NAMALWA (cell line): ENCODE data around the gene EGFR.
A peak's percentile ranks its signal among the peaks of the same experiment; 100 is the strongest.

Experiments used
- DNase-seq: peaks from one replicate; pipeline ENCODE4 v3.0.0-alpha.2; 2015; ENCODE audit warnings: low spot score

Gene EGFR

DNA sequence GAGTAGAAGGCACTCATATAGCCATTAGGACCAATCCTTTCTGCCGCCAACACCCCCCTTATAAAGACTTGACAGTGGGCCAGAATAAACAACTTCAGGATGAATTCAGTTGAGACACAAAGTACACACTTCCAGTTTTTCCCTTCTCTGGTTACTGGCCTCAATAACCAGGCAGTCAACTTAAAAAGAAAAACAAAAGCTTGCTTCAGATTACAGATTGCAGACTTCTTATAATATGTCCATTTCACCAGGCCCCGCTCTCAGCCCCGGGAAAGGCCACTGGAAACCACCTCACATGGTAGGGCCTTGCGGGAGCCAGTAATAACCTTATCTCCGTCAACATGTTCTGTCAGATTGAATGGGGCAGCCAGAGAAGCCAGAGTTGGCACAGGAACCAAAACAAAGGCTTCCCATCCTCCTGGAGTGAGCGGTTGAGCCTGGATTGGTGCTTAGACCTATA is 108.8 kb downstream of the EGFR start:
- no peak for DNase-seq

DNA sequence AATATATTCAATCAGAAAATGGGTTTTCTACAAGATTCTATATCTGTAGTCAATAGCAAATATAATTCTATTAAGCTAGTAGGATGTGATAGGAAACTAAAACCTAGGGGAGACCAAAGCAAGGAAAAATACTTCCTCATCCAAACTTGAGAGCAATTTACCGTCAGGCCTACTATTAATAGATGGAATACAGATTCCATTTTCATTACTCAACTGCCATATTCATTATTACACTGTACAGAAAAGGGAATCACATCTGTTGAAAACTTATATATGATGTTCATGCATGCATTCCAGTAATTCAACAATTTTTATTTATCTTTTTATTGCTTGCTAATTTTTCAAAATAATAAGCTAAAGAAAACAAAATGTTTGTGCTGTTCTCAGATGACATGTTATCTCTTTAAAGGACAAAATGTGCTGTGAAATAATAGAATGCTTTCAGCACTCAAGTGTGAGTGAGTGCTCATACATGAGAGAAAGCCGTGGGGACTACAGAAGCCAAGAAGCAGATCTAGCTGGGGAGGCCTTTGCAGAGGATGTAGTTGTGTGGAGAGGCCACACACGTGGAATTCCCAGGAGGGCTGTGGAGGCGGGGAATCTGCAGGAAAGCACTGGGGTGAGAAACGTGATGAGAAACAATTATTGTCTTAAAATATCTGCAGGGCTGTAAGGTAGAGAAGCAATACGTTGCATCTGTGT is 110.0 kb downstream of the EGFR start:
- no peak for DNase-seq

DNA sequence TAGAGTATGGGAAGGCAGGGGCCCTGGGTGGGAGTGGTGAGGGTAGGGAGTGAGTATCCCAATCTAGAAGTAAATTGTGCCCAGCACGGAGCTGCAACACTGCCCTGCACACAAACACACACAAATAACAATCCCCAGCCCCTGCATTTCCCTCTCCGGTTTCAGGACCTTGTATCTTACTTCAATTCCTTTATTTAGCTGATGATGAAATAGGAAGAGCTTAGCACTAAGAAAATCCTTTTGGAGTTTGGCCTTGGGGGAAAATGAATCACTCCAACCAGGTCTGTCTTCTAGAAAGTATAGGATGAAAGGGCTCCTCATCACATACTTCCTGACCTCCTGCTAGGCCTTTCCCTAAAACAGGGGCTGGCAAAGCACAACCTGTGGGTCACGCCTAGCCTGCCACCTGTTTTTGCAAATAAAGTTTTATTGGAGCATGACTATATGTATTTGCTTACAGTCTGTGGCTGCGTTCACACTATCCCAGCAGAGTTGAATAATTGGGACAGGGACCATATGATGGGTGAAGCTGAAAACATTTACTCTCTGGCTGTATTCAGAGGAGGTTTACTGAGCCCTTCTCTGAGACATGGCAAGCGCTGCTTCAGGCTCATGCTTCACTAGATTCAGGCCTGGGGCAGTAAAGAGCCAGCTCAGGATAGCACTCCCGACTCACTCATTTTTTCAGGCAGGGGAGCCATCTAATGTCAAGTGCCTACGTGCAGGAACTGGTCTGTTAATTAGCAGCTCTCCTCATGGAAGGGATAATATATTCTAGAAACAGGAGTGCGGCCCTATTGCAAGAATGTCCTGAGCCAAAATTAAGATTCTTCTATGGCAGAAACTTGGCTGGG is 111.0 kb downstream of the EGFR start:
- no peak for DNase-seq

DNA sequence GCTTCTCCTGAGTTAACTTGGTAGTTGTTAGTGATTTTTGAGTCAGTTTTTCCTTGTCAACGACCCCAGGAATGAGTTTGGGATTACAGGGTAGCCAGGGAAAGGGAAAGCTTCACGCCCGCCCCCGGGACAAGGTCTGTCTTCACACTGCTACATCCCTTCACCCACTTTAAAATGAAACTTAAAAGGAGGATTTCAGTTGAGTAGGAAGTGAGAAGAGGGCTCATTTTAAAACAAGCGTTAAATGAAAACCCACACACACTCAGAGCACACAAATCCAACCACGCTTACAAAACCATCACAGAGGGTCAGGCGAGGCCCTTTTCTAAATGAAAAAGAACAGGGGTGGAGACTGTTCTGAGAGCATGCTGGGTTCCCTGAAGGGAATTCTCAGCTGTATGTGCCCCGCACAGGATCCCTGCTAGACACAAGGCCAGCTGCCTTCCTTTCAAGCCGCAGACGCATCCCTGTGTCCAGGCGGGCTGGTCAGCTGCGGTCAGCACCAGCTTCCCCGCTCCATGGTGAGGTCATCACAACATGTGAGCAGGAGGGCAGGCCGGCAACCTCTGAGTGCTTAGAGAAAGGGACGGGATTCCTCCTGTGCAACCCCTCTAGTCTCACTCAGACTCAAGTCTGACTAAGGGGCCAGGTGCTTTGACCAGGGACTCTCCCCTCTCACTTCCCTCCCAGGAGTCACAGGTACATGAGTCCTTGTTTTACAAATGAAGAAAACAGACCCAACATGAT is 111.8 kb downstream of the EGFR start:
- no peak for DNase-seq

DNA sequence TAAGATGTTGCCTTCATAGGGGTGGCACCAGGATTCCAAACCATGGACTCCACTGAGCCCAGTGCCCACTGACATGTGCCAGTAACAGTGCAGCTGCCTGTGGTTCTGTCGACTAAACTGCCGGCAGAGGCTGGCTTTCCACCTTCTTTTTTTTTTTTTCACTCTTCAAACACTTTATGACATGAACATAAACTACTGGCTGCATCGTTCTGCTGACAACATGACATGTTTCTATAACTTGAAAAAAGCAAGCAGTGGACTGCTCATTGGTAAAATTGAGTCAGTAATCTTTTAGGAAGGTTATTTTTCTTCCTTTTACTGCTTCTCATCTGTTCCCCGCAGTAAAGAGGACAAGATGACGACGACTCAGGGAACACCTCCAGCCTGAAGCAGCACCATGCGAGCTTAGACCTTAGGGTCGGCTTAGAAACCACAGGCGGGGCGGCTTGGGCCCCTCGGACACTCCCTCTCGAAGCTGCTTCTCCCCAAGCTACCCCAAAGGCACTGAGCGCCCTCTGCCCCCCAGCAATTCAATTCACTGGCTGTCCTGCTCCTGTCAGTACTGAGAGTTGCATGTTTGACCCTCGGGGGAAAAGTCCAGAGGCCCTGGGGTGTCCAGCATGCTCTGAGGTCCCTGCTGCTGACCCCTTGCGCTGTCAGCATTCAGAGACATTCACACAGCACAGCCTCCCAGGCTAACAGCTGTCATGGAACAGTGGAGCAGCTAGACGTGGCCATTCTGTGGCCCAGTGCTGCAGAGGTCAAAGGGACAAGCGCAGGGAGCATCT is 112.5 kb downstream of the EGFR start:
- no peak for DNase-seq

DNA sequence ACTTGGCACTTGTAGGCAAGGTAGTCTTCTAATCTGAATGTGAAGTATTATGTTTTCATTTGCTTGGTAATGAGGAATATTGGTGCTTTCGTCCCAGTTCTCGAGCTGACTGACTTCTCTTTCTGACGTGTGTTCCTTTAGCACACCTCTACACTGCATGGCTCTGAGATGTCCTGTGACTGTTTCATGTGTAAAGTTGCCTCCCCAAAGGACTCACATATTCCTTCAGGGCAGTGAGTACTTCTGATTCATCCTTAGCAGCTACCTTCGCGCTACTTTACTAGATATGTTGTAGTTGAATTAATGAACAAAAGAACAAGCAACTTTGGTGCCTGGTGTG is 113.7 kb downstream of the EGFR start:
- DNase-seq = no peak

DNA sequence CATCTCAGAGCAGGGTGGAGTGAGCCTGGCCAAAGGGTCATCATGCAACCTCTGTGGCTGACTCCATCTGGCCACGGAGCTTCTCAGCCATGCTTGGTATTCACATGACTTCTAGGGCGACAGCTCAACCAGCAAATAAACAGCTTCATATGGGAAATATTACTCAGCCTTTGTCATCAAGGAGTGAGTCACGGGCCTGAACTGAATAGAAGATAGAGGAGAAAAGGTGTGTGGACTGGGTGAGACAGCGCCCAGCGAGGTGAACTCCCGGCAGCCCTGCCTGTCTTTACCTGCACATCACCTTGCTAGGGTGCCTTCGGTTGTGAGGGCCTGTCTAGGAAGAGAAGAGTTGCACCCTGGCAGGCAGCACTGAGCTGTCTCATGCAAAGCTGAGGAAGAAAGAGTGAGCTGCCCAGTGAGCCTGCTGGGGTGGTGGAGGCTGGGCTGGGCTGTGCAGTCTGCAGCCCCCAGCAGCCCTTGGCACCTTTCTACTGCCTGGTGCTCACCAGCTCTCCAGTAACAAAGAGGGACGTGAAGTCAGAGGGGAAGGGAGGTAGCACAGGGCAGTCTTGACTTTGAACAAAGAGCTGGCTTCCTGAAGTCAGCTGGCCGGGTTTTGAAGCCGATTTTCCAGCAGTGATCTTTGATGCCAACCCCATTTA is 114.2 kb downstream of the EGFR start:
- no peak for DNase-seq

DNA sequence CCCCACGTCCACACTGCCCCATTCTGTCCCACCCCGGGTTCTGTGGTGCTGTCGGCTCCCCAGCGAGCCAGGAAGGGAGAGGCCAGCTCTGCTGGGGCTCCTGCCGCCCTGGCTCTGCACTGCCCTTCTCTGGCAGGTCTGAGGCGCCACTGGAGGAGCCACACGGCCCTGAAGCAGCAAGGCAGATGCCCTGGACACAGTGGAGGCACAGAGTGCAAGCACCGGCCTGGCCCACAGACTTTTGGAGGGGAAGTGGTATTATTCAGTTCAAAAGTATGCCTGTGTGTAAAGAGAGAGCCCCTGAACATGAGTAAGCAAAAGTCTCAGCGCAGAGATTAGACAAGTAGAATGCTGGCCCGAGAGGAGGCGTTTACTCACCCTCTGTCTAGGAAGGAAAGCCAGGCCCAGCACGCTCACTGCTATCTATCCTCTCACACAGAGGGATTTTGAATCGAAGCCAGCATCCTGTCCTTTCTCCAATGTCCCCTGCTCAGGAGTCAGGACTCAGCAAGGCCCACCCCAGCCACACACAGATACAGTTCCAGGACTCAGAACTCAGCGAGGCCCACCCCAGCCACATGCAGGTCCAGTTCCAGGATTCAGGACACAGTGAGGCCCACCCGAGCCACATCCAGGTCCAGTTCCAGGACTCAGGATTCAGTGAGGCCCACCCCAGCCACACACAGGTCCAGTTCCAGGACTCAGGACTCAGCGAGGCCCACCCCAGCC is 115.0 kb downstream of the EGFR start:
- no peak for DNase-seq

DNA sequence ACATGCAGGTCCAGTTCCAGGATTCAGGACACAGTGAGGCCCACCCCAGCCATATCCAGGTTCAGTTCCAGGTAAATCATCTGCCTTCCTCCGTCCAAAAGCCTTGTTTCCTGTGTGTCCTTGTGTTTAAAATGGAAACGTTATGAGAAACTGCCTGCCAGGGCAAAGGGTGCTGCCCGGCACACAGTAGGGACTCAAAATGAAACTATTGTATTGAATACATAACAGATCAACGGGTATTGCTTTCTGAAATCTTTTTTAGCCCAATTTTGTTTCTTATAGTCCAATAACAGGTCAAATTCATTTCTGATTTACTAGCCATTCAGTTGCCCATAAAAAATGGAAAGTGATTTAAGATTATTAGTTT is 115.5 kb downstream of the EGFR start:
- no peak for DNase-seq

DNA sequence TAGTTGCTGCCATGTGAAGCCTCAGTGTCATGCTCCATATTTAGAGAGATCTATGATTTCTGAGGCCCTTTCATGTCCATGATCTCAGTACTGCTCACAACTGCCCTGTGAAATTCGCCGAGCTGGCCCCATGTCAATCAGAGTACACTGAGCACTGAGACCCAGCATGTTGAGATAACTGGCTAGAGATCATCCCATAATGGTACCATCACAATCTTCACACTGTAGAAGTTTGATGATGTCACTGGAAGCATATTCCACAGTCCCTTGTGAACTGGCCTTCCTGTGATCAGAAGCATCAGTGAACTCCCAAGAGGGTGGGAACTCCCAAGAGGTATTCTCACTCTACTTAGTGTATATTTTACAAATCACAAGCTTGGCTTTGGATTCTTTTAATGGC is 116.0 kb downstream of the EGFR start:
- no peak for DNase-seq

DNA sequence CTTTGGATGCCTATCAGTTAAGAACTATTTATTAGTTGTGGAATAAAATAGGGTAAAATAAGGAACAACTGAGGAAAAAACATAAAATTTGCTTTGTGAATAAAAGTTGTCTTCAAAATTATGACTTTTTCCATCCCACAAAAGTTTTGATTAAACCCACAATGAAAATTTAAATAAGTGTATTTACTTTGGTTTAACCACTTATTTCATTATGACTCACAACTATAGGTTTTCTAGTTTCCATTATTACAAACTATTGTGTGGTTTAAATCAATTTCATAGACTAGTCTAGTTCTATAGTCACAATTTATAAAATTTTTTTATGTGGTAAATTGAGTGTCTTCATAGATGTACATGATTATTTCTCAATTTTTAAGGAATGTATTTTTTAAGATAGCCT is 116.6 kb downstream of the EGFR start:
- no peak for DNase-seq

DNA sequence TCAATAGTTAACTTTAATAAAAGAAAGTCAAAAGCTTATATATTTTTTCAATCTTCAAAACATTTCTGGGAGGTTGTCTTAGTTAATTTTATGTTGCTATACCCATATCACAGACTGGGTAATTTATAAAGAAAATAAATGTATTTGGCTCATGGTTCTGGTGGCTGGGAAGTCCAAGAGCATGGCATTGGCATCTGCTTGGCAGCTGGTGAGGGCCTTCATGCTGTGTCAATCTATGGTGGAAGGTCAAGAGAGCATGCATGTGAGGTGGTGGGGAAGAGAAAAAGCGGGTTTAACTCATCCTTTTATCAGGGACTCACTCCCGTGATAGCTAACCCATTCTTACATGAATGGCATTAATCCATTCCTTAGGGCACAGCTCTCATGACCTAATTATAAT is 119.8 kb downstream of the EGFR start:
- DNase-seq = no peak

DNA sequence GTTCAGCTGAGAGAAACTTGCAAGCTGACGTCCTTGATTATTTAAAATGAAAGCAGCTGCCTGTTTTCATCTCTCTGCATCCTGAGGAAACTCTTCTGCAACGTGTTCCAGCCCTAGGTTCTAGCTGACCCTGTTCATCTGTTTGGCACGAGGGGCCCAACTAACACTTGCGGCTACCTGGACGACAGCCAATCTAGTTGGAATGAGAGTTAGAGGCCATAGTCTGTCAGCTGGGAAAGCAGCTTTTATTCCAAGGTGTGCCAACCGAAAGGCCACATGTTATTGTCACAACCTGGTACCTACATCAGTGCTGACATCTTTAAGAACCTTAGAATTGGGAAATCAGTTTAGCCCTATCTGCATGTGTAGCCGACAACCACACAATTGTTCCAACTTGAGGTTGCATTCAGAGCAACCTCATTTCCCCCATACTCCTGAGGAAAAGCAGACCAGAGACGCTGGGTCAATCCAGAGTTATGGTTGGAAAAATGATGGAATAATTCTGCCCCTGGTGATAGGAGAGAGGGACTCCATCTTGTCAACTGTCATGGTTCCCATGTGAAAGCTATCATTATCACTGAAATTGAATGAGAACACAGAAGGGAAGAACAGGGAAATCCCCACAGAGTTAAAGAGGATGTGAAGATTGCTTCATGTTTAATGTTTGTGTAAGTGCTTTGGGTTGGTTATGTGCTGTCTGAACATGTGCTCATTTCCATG is 121.6 kb downstream of the EGFR start:
- peak; percentile 17 for DNase-seq

DNA sequence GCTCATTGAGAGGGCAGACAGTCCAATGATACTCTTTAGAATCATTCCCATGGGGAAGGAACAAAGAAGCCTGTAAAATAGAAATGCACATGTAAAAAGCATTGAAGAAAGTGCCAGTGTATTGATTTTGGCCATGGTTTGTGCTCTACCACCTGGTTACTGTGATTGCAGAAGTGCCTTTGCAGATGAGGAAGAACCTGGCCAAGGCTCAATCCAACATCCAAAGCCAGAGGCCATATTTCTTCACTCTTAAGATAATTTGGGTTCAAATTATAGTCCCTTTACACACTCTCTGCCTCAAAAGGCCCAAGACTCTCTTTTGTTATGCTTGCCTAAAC is 122.1 kb downstream of the EGFR start:
- no peak for DNase-seq

DNA sequence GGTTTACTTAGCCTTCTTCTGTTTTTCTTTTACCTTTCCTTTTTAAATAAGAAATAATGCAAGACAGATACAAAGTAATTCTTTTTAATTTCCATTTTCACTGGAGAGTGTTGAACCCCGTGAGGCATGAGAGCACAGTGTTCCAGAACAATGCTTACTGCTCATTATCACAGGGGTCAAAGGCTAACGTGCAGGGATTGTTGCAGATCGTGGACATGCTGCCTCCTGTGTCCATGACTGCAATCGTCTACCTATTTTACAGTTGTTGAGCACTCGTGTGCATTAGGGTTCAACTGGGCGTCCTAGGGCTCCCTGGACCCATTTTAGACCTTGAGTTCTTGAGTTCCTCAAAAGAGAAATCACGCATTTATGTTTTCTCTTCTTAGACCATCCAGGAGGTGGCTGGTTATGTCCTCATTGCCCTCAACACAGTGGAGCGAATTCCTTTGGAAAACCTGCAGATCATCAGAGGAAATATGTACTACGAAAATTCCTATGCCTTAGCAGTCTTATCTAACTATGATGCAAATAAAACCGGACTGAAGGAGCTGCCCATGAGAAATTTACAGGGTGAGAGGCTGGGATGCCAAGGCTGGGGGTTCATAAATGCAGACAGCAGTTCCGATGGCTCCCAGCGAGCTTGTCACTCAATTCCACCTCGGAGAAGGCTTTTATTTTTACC is 124.2 kb downstream of the EGFR start:
- DNase-seq = no peak

DNA sequence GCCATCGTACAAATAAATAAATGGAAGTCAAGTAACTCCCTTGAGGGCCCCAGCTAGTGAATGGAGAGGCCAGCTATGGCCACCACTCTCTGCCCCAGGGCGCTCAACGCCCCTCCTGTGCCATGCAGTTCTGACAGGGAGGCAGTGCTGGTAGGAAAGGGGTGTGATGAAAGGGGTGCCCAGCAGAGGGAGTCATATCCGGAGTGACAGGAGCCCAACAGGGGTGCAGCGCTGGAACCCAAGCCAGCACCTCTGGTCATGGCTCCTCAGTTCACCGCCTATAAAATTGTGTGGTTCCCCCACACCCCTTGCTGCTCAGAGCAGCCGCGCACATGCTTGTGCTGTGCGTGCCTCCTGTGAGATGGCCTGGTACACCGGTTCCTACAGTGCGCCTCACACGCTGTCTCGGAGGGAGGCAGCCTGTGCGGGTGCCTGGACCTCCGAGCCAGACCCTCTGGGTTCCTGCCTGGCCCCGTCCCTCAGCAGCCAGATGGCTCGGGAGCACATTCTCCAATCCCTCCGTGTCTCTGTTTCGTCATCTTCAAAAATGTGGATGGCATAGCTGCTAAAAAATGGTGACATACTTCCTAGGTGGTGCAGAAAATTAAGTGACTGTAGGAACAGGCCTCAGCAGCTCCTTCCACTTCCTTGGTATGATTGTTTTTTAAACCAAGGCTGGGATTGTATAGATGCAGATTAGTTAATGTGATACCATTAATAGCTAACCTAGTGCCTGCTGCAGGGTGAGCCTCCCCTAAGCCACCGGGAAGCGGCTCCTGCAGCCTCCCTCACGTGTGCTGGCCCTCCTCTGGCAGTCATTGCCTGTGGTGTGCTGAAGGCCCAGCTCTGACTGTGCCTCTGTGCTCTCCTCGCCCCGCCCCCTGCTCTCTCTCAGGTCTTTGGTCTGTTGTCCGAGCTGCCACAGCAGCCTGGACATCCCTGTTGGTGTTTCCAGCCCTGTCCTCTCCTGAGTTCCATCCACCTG is 125.8 kb downstream of the EGFR start:
- DNase-seq = peak; percentile 35

DNA sequence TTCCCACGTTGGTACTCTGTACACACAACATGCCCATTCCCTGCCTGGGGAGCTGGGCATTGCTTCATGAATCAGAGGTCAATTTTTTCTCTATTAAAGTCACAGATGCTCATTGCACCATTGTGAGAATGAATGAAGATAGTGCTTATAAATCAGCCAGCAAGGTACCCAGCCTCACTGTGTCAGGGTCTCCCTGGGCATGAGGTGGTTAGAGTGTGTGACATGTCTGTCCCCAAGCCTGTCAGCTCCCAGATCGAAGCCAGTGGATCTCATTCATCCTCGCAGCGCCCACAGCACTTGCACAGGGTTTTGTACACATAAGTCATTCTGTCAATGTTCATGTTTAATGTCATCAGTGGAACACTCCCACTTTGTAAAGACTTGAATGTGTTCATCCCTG is 126.8 kb downstream of the EGFR start:
- no peak for DNase-seq

DNA sequence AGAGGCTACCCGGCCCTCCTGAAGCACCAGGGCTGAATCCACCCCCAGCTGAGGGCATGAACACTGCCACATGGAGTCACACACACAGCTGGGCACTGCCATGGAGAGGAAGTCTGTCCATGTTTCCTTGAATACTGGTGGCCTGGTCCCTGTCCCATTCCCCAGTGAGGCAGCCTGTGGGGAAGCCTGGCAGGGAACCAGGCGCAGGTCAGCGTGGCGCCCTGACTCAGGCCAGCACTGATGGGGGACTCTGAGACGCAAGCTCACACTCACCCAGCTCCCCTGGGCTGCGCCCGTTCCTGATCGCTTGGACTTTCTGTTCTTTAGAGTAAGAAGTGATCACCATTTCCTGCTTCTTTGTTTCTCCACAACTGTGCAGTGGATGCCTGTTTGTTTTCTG is 128.3 kb downstream of the EGFR start:
- DNase-seq = no peak

DNA sequence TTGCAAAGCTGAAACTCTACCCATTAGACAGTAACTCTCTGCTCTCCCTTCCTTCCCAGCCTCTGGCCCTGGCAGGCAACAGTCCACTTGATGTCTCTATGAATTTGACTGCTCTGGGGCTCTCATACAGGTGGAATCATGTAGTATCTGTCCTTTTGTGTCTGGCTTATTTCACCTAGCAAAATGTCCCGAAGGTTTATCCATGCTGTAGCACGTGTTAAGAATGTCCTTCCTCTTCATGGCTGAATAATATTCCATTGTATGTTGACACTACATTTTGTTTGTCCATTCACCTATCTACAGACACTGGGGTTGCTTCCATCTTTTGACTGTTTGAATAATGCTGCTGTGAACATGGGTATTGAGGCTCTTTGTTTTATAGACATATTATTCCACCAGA is 128.9 kb downstream of the EGFR start:
- no peak for DNase-seq
